ENCODE data around the gene KRTAP10-8.

GRCh38 chr21:44574457-44575306, 37.2 kb upstream of the KRTAP10-8 start:
- TF ChIP-seq CTCF (IDR thresholded peaks at IDR 0.05) (no peak), POLR2A (IDR thresholded peaks at IDR 0.05) (no peak)
